Midbrain (tissue), 1 donor: ENCODE results near the gene HPGD.

Experiments used
- DNase-seq: peaks from one replicate; lab custom pipeline; 2025; lab: John Stamatoyannopoulos, UW

Gene HPGD

GRCh38 chr4:174522183-174523024 is at the start of gene HPGD:
HPGD (minus strand) TSS chr4:174522488; CDS start chr4:174522451, 37 bp downstream.
- DNase-seq: no peak

GRCh38 chr4:174564529-174564928 is 42.2 kb upstream of the HPGD start:
- no peak for DNase-seq

GRCh38 chr4:174563399-174563798 is 41.1 kb upstream of the HPGD start:
- DNase-seq: no peak

- DNase-seq: no peak
These were observed 39.3 kb upstream of the HPGD start for GRCh38 chr4:174561560-174561959.

GRCh38 chr4:174559894-174560293 is 37.6 kb upstream of the HPGD start:
- DNase-seq: no peak

- DNase-seq: no peak
These were observed 33.7 kb upstream of the HPGD start for GRCh38 chr4:174555789-174556630.

- no peak for DNase-seq
These were observed 32.0 kb upstream of the HPGD start for GRCh38 chr4:174554231-174554728.

GRCh38 chr4:174553828-174554227 is 31.5 kb upstream of the HPGD start:
- DNase-seq: no peak

- no peak for DNase-seq
These were observed 30.7 kb upstream of the HPGD start for GRCh38 chr4:174553031-174553430.

- no peak for DNase-seq
These were observed 28.3 kb upstream of the HPGD start for GRCh38 chr4:174550541-174550940.

- no peak for DNase-seq
These were observed 27.4 kb upstream of the HPGD start for GRCh38 chr4:174549721-174550120.

GRCh38 chr4:174545268-174545667 is 23.0 kb upstream of the HPGD start:
- DNase-seq: no peak

- no peak for DNase-seq
These were observed 22.2 kb upstream of the HPGD start for GRCh38 chr4:174544496-174544895.

- no peak for DNase-seq
These were observed 17.9 kb upstream of the HPGD start for GRCh38 chr4:174540175-174540574.

GRCh38 chr4:174539571-174539970 is 17.3 kb upstream of the HPGD start:
- DNase-seq: no peak

GRCh38 chr4:174538876-174539250 is 16.6 kb upstream of the HPGD start:
- DNase-seq: no peak

GRCh38 chr4:174538123-174538875 is 16.0 kb upstream of the HPGD start:
- DNase-seq: no peak

GRCh38 chr4:174537634-174538033 is 15.3 kb upstream of the HPGD start:
- no peak for DNase-seq

GRCh38 chr4:174534461-174534860 is 12.2 kb upstream of the HPGD start:
- DNase-seq: no peak

- DNase-seq: no peak
These were observed 10.2 kb upstream of the HPGD start for GRCh38 chr4:174532445-174532844.

GRCh38 chr4:174531486-174531885 is 9.2 kb upstream of the HPGD start:
- no peak for DNase-seq

- no peak for DNase-seq
These were observed 5.9 kb upstream of the HPGD start for GRCh38 chr4:174528226-174528625.
